Measurements from ENCODE around the gene CABCOCO1. TPM values are rescaled to one million over a fixed set of nuclear protein-coding genes. Genes with fewer than 3 reads are reported as not detected.
"Not testable (repeated sequence)": the region's sequence is repeated elsewhere in the genome, so short reads cannot be mapped to it uniquely, and the experiment has no call there.

CABCOCO1 gene
- total RNA-seq, 1 experiment from 2014 or later: 0.57 TPM

DNA sequence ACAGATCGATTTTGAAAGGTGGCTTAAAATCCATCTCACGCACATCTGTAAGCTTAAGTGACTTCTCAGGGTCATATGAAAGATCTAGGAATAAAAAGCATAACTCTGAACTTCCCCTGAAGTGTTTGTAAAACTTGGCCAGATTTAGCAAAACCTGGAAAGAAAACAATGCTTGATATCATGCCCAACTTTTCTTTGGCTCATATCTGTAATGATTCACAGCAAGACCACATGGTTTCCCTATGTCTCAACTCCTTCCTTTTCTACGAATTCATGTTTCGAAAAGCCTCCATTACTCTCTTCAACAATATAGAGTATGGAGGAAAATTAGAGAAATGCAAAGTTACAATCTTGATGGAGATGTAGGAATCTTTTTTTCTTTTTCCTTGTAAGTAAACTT lies 20.1 kb upstream of the CABCOCO1 start:
- DNase-seq (ENCODE audit: low read depth): no peak

DNA sequence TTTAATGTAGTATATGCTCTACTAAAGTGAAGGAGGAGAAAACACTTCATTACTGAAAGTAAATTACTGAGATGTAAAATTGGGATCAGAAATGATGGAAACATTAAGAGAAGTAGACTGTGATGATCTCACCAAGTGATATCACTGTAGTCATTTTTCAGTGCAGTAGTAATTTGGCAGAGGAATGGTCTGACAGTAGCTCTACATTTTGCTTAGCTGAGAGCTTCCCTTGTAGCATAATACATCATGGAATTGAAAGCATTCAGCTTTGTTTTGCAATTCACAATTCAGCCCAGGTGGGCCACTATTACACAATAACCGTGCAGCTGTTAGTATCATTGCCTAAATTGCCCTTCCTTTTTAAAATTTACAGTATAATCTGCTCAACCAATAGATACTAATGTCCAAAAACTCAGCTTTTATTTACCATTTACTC lies 19.4 kb upstream of the CABCOCO1 start:
- DNase-seq (ENCODE audit: low read depth): no peak

DNA sequence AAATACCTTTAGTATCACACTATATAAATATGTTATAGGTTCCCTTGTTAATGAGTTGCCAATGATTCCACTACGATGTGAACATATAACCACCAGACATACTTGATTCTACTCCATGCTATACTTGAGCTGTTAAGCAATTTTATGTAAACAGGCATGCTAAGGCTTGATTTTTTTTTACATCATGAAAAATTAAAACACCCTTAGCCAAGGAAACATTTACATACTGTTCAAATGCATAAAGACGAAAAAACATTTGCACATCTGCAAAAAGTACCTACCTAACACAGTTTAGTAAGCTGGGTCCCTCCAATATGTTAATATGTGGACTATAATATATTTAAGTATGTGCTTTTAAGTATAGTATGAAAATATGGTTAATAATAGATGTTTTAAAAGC lies 9.0 kb upstream of the CABCOCO1 start:
- DNase-seq (ENCODE audit: low read depth): no peak

DNA sequence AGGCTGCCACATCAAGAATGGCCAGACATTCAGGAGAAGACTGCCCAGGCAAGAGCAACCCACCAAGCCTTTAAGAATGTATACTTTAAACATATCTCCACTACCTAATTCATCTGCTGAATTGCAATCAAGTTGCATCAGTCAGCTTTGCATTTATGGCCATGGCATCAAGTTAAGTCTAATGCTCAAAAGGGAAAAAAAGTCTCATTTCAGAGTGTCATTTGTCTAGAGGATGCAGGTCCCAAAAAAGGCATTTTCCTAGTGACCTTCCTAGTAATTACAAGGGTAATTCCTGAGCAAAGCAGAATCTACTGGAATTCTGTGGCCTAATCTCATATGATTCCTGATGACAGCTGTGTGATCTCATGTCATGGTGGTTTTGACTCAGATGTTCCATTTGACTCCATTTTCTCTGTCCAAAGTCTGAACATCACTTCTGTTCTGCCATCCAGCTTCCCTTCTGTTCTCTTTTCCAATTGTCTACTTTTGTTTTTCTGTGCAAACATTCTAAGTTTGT lies 7.3 kb upstream of the CABCOCO1 start:
- DNase-seq (ENCODE audit: low read depth): no peak

DNA sequence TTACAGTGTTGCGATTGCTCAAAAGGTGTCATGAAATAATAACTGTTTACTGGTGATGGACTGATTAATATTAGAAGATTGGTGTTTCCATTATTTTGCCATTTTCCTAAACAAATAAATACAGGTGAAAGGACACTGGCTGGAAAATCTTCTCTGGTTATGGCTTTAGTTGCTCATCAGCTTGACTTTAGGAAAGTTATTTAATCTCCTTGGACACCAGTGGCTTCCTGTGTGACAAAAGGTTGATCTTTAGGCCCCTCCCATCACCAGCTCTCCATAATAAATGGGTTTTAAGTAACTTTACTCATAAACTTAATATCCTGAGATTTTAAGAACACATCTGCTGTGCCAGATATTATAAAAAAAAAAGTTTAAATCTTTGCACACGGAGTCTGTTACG lies 737 bp downstream of the CABCOCO1 start:
- no peak for DNase-seq (ENCODE audit: low read depth)

DNA sequence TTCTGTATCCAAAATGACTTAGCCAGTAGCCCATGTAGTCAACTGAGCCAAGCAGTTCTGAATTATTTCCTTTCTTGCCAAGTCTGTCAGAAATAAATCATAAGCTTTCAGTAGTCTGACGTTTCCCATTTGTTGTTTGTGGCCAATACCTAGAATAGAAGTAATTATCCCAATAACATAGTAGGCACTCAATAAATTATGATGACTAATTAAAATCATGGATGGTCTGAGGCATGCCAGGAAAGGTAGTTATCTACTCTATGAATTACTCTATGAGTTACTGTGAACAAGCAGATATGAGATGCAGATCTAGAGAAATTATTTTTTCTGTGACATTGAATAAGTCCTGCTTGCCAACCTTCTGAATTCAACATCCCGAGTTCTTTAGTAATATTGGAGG lies 2.3 kb downstream of the CABCOCO1 start:
- DNase-seq (ENCODE audit: low read depth): no peak

DNA sequence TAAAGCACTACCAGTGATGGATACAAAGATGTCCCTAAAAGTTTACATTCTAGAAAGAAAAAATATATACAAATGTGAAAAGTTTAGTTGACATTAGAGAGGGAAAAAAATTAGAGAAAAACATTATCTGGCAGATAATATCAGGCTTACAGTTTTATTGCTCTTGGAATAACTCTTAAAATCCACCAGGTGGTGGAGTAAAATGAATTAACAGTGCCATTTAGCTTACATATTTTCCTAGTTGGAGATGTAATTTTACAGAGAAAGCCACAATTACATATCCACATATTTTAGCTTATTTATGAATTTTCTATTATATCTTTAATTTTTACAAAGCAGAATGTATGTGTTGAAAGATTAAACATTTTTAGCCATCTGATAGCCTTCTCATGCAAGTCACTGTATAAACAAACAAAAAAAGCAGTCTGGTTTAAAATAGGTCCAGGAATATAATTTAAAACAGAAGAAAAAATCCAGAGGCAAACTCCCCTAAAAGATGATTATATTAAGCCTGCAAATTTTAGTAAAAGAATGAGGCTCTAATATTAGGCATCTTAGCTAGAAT lies 6.5 kb downstream of the CABCOCO1 start:
- no peak for DNase-seq (ENCODE audit: low read depth)

DNA sequence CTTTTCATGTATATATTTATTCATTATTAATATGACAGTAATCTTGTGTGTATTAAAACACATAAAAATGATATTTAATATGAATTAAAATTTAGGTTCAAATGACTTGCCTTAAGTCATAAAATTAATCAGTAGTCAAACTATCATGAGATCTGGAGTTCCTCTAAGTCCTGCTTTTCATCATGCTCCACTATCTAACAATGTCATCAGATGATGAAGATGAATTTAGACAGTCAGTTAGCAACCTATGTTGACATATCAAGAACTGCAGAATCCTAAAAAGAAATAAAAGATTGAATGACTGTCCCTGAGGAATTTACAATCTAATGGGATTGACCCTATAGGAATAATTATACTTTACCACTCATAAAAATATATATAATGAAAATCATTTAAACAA lies 7.1 kb downstream of the CABCOCO1 start:
- no peak for DNase-seq (ENCODE audit: low read depth)

DNA sequence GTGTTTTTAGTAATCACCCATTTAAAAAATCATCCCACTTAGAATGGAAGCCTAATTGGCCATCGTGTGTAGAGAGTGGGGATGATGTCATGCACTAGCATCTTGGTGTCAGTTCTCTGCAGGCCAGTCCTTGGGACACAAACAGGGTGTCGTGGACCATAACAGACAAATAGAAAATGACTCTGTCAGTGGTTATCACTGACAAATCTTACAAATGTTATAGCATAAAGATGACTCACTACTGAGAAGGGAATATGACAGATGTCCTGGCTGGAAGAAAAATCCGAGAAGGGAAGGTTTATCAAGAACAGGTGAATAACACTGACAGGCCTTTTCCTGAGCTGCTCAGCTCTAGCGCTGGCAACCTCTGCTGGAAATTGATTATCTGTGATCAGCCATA lies 10.6 kb downstream of the CABCOCO1 start:
- no peak for DNase-seq (ENCODE audit: low read depth)

DNA sequence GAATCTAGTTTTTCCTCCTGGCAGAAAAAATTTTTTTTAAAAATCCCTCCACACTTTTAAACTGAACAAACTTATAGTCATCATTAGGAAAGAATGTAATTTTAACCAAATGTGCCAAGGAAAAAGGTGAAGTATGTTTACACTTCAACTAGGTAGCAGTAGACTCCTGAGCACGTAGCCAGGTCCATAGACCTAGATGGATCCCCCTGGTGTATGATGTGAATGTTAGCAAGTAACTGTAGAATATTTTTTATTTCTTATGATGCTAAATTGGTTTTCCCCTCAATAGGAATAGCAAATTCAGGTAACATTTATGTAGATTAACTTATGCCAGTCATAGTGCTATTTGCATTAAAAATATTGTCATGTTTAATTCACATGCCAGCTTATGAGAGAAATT lies 19.6 kb downstream of the CABCOCO1 start:
- DNase-seq (ENCODE audit: low read depth): no peak

DNA sequence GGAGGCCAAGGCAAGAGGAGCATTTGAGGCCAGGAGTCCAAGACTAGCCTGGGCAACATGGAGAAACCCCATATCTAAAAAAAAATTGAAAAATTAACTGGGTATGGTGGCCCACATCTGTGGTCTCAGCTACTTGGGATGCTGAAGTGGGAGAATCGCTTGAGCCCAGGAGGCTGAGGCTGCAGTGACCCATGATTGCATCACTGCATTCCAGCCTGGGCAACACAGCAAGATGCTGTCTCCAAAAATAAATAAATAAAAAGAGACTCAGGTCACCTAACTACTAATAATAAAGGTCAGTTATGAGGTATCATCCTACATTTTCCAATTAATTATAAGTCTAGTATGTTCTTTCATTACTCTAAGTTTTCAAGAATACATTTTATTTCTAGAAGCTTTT lies 20.6 kb downstream of the CABCOCO1 start:
- no peak for DNase-seq (ENCODE audit: low read depth)

DNA sequence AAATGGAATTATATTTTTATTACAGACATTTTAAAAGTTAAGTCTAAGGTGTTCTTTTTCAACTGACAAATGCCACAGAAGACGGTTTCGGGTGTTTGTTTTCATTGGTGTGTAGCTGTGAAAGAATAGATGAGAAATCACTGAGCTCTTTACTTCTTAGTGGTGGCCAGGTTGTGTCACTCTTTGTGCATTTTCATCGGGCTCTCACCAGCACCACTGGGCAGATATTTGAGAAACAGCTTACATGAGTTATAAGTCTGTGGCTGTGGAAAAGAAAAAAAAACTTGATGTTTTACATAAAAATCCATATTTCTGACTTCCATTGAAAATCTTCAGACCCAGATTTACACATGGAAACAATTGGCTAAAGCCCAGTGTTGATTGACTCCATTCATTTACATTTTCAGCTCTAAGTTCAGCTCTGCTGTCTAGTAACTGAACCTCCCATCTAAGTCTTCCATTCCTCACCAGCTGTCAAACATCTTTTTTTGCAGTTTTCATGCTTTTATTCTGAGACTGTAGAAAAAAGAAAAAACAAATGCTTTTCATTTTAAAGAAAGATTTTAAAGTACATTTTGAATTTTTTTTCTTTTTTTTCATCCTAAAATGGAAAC lies 22.3 kb downstream of the CABCOCO1 start:
- no peak for DNase-seq (ENCODE audit: low read depth)

DNA sequence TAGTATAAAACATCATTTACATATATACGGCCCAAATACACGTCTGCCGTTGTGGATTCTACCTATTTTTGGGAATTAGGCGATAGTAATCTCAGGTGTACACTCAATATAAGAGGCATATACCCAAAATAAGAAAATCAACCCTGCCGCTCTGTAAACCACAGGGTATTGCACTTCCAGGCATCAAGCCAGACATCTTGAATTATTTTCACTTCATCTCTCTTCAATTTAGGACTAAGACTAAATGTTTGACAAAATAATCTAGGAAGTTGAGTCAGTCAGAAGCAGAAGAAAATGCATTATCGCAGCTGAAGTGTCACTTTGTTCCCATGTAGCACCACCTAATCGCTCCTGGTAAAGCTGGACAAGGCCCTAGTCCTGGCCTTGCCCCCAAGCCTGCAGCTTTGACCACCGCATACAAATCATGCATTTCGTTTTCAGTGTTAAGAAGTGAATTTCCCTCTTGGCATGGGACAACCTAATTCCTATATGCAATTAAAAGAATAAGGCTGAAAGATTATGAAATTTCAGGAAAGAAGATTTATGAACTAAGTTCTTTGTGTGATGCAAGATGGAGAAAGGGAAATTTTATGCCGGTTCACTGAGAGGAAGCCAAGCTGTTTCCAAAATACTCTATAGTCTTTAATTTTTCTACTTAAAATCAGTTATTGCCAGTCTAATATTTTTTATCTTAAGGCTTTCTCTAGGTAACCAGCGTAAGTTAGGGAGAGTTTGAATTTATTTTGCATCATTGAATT lies 26.0 kb downstream of the CABCOCO1 start:
- DNase-seq (ENCODE audit: low read depth): no peak

DNA sequence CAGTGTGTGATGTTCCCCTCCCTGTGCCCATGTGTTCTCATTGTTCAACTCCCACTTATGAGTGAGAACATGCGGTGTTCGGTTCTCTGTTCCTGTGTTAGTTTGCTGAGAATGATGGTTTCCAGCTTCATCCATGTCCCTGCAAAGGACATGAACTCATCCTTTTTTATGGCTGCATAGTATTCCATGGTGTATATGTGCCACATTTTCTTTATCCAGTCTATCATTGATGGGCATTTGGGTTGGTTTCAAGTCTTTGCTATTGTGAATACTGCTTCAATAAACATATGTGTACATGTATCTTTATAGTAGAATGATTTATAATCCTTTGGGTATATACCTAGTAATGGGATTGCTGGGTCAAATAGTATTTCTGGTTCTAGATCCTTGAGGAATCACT lies 28.9 kb downstream of the CABCOCO1 start:
- not testable (repeated sequence) for DNase-seq (ENCODE audit: low read depth)

DNA sequence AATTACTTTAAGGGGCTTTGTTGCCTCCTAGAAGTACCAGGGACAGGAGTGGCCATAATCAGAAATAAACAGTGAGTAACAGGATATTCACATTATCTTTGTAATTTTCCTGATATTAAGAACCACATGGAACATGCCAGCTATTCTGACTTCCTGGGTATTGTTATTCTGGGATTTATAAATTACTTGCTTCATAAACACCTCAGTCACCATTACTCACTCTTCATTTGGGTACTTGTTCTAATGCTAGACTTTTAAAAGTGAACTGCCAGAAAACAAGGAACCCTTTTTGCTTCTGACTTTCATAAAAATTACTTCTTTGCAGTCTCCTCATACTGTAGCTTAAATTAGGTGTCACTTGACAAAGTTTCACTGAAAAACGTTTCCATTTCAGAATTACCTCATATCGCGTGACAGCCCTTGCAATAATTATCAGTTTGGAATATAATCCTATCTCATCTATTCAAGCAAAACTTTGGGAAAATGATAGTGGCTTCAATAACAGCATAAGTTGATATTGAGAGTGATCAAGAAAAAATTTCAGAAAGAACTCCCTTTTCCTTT lies 29.8 kb downstream of the CABCOCO1 start:
- DNase-seq (ENCODE audit: low read depth): no peak

DNA sequence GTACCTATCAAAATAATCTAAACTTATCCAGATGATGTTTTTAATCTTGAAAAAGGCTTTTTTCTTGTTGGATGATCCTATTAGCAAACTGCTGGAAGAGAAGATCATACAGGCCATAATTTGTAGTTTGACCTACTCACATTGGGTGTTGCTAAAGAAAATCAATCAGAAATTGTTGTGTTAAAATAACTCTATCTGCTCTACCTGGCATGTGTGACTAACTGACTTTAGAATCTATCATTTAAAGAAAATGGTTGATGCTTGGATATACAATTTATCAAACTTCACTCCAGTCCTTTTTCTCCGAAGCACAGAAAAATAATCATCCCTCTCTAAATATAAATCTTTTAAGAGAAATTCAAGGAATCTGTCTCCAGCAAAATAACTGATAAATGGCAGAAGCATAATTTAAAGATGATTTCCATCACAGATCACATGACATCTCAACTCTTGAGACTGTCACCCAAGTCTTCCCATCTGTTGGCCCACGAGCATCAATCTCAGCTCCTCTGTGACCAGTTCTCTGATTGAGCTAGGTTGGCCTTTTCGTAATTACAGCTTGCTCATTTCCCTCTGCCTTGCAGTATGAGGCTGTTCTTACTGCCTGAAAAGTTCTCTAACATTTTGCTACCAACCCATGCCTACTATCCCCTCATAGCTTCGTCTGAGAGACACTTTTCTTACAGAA lies 36.4 kb downstream of the CABCOCO1 start:
- DNase-seq (ENCODE audit: low read depth): no peak

DNA sequence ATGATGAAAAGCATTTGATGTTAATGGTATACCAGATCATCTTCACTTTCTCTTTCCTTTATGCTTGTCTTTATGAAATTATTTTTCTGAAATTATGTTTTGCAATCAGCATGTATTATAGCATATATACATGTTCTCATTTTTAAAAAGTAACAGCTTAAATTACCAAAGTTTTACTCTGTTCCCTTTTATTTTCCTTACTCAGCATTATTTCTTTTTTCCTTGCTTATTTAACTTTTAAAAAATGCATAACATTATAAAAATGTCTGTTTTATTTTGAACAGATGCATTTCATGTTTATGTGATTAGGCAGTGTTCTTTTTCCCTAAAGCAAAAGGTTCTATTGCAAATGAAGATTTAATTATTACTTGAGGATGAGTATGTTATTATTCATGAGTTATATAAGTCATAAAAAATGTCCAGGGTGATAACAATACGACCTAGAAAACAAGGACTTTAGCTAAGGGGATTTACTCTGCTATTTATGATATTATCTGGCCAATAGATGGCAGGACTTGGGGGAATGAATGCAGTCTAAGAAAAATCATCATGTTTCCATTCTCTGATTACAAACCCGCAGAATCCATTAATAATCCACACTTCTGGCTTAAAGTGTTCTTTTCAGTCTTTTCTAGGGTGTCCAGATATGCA lies 38.5 kb downstream of the CABCOCO1 start:
- DNase-seq (ENCODE audit: low read depth): no peak

DNA sequence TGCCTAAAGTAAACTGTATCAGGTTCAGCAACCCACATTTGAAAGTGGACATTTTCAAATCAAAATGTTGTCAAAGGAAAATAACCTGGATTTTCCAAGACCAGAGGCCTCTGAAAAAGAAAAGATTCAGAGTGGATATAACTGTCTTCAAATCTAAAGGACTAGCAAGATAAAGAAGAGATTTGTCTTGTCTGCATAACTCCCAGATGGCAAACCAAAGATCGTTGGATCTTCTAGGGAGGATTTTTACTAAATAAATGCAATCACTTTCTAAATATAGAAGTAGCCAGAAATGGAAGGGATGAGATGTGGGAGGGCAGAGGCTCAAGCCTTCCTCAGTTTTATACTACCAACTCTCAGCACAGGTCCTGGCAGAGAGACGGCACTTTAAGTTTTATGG lies 39.0 kb downstream of the CABCOCO1 start:
- no peak for DNase-seq (ENCODE audit: low read depth)

DNA sequence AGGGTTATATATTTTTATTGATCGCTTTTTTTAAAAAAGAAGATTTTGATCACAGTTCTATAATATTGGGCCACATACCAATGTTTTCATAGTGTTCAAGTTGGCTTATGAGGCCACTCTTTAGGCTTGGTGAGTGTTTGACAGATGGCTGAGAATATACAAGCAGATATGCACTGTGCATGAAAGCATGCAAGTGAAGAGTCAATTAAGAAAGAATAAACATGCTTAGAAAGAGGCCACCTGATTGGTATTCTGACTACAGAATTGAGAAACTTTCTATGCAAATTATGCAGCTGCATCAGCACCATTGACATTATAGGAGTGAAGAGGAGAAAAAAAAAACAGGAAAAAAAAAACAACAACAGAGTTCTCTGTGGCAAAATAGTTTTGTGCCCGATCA lies 39.9 kb downstream of the CABCOCO1 start:
- DNase-seq (ENCODE audit: low read depth): no peak

DNA sequence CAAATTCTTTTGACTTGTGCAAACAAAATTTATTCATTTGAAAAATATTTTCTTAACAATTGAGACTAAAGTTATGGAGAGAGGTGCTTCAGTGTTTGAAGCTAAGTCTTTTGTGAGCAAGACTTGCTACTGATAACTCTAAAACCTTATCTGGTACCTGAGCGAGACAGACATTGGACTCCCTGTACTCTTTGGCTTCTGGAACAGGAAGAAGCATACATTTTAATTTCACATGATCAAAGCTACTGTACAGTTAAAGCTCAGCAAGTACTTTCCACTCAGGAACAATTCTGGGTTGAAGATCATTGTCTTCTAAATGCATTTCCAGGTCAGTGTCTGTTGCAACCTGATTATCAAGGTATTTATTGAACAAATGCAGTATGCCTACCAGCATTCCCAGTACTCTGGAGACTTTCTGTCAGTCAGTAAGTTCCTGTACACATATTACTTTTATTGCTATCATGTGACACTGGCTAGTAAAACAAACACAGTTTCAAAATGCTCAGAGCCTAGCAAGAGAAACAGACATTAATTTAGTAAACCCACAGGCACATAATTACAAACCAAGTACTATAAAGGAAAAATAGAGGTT lies 42.4 kb downstream of the CABCOCO1 start:
- no peak for DNase-seq (ENCODE audit: low read depth)

DNA sequence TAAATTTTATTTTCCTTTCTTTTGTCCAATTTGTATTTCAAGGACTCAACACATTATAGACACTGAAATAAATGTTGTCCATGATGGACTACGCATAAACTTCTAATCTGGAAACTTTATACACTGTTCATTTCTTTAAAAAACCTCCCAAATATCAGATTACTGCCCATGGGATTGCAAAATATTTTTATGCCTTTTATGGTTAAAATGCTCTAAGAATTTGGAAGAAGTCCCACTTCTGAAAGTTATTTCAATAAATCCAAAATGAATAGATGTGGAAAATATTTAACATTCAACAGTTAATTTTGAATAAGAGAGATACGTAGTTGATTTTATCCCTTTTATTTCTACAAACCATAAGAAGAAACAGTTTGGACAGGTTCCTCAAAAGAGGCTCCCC lies 46.1 kb downstream of the CABCOCO1 start:
- DNase-seq (ENCODE audit: low read depth): no peak

All from Daoy (cell line).